ENCODE results near the gene HOXA9. TPM values are rescaled to one million over a fixed set of nuclear protein-coding genes. Genes with fewer than 3 reads are reported as not detected.

Gene HOXA9
- polyA plus RNA-seq, 4 donors = 92.9 to 122 (median 115) TPM

- DNase-seq (ENCODE audit: low read depth in 4 of 4, low spot score in 3 of 4) = no peak
Observed at GRCh38 chr7:27167916-27168264, 2.6 kb upstream of the HOXA9 start.

- DNase-seq (ENCODE audit: low read depth in 4 of 4, low spot score in 3 of 4) = no peak
Observed at GRCh38 chr7:27166531-27167505, 1.5 kb upstream of the HOXA9 start.

DNA sequence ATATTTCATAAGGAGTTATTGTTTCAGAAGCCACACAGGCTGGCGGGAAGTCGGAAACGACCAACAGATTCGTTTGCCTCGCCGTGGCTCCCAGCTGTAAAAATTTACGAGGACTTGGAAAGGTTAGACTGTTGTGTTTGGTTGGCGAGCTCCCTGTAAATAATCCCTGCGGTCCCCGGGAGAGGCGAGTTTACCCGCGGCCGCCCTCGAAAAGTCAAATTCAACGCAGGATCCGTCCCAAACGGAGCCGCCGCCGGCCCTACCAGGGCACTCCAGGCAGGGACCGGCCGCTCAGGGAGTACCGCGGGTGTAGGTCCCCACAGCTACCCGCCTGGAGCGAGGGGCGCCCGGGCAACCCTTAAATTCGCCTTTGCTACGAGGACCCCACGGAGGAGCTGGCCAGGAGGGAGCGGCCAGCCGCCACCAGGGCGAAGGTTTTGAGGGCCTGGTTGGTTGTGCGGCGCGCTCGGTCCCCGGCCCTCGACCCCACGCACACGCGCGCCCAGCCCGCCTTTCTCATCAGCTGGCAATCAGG, 726 bp upstream of the HOXA9 start:
- DNase-seq (ENCODE audit: low read depth in 4 of 4, low spot score in 3 of 4) = peak in 2 of 4 donors; percentile 77 to 80

GRCh38 chr7:27164367-27165088, 809 bp downstream of the HOXA9 start:
- no peak for DNase-seq (ENCODE audit: low read depth in 4 of 4, low spot score in 3 of 4)

- no peak for DNase-seq (ENCODE audit: low read depth in 4 of 4, low spot score in 3 of 4)
Observed at GRCh38 chr7:27164045-27164366, 1.3 kb downstream of the HOXA9 start.

GRCh38 chr7:27163288-27164044, 1.9 kb downstream of the HOXA9 start:
- no peak for DNase-seq (ENCODE audit: low read depth in 4 of 4, low spot score in 3 of 4)

- no peak for DNase-seq (ENCODE audit: low read depth in 4 of 4, low spot score in 3 of 4)
Observed at GRCh38 chr7:27162561-27163287, 2.6 kb downstream of the HOXA9 start.

- DNase-seq (ENCODE audit: low read depth in 4 of 4, low spot score in 3 of 4) = no peak
Observed at GRCh38 chr7:27161721-27162560, 3.4 kb downstream of the HOXA9 start.

- no peak for DNase-seq (ENCODE audit: low read depth in 4 of 4, low spot score in 3 of 4)
Observed at GRCh38 chr7:27161214-27161720, 4.1 kb downstream of the HOXA9 start.

GRCh38 chr7:27160546-27161213, 4.7 kb downstream of the HOXA9 start:
- peak; percentile 89 to 93 (median 90) for DNase-seq (ENCODE audit: low read depth in 4 of 4, low spot score in 3 of 4)

DNA sequence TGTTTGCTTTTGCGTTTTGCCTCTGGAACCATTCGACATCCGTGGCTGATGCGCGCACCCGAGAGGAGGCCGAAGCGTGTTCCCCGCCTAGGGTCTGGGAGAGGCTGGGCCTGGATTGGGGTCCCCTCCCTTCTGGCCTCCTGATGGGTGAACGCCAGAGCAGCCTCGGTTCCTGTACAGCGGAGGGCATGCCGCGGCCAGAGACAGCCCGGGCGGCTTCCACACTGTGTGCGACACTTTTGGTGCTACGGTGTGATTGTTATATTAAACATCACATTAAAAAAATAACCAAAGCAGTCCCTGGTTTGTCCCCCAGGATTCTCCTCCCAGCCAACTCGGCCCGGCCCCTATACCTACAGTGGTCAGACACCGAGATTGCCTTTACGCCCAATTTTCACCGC, 5.2 kb downstream of the HOXA9 start:
- DNase-seq (ENCODE audit: low read depth in 4 of 4, low spot score in 3 of 4) = no peak

DNA sequence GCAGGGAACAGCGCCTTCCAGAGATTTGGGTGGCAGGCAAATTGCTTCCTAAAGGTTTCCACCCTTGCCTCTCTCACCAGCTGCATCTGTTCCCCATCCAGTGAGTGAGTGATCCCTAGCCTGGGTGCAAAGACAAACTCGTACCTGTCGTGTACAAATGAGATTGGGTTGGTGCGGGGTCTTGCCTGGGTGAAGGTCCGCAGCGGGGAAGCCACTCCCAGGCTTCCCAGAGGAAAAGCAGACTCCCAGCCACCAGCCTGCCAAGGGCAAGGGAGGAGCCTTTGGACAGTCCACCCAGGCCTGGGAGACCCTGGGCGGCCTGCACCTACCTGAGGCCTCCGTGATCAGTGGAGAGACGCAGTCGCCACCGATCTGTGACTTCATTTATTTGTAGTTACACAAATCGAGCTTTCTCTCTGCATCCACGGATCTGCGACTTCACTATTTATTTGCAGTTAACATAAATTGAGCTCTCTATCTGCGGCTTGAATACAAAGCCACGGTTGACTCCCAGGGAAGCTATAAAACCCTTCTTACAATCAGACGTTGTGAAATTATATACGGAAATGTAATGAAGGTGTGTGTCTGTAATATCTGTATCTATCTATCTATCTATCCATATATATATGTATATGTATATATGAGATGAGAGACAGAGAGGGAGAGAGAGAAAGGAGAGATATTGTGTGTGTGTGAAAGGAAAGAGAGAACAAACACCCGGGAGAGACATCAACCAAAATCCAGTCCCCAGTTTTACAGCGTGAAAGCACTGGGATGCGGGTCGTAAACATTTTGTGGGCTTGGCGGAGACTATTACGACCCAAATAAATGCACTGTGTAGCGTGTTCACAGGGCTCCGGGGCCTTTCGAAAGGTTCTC, 5.8 kb downstream of the HOXA9 start:
- DNase-seq (ENCODE audit: low read depth in 4 of 4, low spot score in 3 of 4) = no peak

DNA sequence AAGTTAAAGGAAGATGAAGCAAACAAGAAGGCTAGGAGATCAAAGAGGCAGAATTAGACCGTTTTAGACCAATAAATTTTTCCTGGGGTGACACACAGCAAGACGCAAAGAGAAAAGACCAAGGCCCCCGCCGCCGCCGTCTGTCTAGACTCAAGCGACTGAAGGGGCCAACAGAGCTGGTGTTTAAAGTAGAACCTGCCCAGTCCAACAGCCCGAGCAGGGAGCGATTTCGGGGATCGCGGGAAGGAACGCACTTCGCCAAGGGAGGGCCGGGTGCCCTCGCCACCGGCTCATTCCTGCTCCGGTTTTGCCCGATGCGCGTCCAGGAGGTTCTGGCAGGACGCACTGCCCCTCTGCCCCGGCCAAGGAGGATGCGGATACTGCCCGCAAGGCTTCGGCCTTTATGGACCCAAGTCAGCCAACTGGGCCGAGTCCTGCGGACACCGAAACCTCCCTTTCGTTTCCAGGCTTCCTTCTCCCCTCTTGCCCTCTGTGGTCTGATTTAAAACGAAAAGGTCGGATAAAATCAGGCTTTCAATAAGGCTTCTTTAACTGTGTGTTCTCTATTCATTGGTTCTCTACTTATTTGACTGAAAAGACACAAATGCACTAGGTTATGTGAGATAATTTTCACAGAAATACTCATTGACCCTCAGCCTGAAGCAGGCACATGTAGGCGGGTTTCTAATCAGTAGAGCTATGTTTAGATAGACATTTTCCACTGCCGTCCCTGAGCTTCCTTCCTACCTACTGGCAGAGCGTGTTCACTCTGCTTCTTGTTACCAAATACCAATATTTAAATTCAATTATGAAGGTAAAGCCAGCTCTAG, 6.7 kb downstream of the HOXA9 start:
- no peak for DNase-seq (ENCODE audit: low read depth in 4 of 4, low spot score in 3 of 4)

- no peak for DNase-seq (ENCODE audit: low read depth in 4 of 4, low spot score in 3 of 4)
Observed at GRCh38 chr7:27157702-27158431, 7.5 kb downstream of the HOXA9 start.

DNA sequence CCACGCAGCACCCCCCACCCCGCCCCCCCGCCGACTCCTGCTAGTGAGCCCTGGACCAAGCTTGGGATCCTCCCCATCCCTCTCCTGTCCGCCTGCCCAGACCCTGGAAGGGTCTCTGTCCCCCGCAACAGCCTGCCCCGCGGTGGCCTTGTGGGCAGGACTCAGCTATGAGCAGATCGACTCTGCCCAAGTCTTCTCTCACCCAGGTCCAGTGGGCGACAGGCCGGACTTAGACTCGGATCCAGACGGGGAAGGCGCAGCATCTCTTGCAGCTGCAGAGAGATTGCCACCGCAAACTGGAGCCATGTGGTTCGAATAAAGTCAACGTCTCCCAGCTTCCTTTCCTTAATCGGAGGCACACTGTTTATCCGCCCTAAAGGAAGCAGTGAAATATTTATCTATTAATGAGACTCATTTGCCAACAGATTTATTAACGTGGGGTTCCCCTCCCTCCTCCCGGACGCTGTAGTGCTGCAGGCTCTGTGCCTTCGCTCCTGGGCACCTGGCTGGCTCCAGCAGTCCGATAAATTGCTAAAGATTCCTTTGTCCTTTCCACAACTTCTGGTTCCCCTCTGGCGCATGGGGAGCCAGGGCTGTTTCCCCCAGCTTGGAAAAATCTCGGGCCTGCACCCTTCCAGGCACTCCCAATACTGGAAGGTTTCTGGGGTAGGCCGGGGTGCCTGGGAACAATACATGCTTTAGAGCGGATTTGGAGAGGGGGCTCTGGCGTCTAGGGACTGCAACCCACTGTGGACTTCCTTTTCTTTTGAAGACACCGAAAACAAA, 8.2 kb downstream of the HOXA9 start:
- DNase-seq (ENCODE audit: low read depth in 4 of 4, low spot score in 3 of 4) = no peak

Data from right renal pelvis (tissue), 4 donors.